GM12873 (cell line): Measurements from ENCODE around the gene IFNG.

Source experiments
- CTCF ChIP-seq: IDR thresholded peaks from 2 replicates; pipeline ENCODE4 v1.5.1; 2012; ENCODE audit warnings: low read depth, mild to moderate bottlenecking, moderate library complexity, low read length, control low read depth; ENCODE audit not compliant: insufficient read depth; ENCODE audit errors: missing control alignments

The IFNG gene

DNA sequence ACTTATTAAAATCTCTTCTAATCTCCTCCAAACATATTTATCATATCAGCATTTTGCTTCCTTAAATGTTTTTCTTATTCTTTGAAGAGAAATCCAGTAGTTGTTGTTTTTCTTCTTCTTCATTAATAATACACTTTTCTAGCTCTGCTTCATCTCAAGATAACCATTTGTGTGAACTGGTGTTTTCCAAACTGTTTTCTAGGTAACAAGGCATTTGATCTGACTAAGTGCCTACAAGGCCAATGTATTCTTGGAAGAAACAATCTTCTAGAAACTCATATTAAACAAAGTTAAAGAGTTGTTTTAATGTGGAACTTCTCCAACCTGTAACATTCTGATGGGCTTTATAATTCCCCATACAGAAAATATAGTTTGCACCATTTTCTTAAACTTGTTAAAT lies 30.8 kb upstream of the IFNG start:
- no peak for TF ChIP-seq CTCF

- no peak for TF ChIP-seq CTCF
These were observed 30.3 kb upstream of the IFNG start for GRCh38 chr12:68189821-68190242.

GRCh38 chr12:68185598-68185997 lies 26.1 kb upstream of the IFNG start:
- no peak for TF ChIP-seq CTCF

DNA sequence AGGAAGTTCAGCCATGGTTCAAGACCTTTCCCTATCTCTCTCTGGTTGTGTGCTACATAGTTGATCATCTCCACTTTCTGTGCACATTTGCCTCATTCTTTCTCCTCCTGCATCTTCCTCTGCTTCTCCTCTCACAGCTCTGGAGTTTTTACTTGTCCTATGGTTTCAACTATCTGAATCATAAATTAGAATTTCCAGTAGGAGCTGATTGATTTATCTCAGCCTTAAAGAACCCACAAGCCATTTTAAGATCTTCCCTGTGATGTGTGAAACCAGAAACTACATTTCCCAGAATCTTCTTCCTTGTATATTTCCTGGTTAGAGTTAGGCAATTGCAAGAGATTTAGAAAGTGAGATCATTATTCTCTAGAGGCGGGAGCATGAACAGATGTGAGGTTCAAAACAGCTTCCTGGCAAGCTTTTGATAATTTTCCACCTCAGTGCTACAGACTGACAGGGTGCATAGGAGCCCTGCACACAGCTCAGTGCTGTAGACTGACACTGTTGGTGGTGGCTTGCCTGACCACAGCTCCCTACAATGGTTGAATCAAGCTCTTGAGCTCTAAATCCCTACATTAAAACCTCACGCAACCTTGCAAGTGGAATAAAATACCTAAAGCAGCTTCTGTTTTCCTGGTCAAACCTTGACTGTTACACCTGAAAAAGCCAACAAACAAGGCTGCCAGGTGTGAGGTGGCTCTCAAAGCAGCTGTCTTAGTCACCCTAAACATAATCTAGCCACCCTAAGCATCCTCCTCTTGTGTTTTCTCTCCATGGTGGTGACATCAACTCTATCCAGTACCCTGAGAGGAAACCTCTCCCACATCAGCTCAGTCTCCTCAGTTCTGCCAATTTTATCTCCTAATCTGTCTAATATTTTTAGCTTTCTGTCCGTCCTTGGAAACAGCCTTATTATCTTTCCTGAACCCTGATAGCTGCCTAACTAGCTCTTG lies 21.5 kb upstream of the IFNG start:
- TF ChIP-seq CTCF = no peak

- no peak for TF ChIP-seq CTCF
These were observed 19.4 kb upstream of the IFNG start for GRCh38 chr12:68178774-68179439.

- no peak for TF ChIP-seq CTCF
These were observed 18.6 kb upstream of the IFNG start for GRCh38 chr12:68178184-68178583.

GRCh38 chr12:68177562-68177961 lies 18.0 kb upstream of the IFNG start:
- TF ChIP-seq CTCF = no peak
